H9 (cell line): ENCODE results near the gene MBP. TPM values are rescaled to one million over a fixed set of nuclear protein-coding genes. Genes with fewer than 3 reads are reported as not detected.
A peak's percentile ranks its signal among the peaks of the same experiment; 100 is the strongest.

Experiments used
- DNase-seq: peaks from one replicate; pipeline ENCODE4 v3.0.0-alpha.2; 2017
- H2AFZ ChIP-seq: one replicate; pipeline ENCODE4 v1.6.1; 2013; ENCODE audit warnings: mild to moderate bottlenecking, low read length, control low read depth, moderate library complexity
- H2AK5ac ChIP-seq: 2 replicates; pipeline ENCODE4 v1.6.1; 2013; ENCODE audit warnings: low read length, control low read depth, mixed read lengths; ENCODE audit not compliant: insufficient read length
- H2BK120ac ChIP-seq: one replicate; pipeline ENCODE4 v1.6.1; 2013; ENCODE audit warnings: low read depth, mild to moderate bottlenecking, low read length, control low read depth, inconsistent platforms; ENCODE audit not compliant: poor library complexity, severe bottlenecking
- H2BK12ac ChIP-seq: 2 replicates; pipeline ENCODE4 v1.6.1; 2013; ENCODE audit warnings: low read length, control low read depth, mixed read lengths, low read depth; ENCODE audit not compliant: insufficient read length
- H2BK15ac ChIP-seq: 2 replicates; pipeline ENCODE4 v1.6.1; 2013; ENCODE audit warnings: low read depth, low read length, control low read depth
- H2BK20ac ChIP-seq: one replicate; pipeline ENCODE4 v1.6.1; 2013; ENCODE audit warnings: low read depth, mild to moderate bottlenecking, low read length, control low read depth, inconsistent platforms; ENCODE audit not compliant: poor library complexity, severe bottlenecking
- H2BK5ac ChIP-seq: 2 replicates; pipeline ENCODE4 v1.6.1; 2013; ENCODE audit warnings: low read length, control low read depth, mixed read lengths; ENCODE audit not compliant: insufficient read length
- H3K14ac ChIP-seq: 2 replicates; pipeline ENCODE4 v1.6.1; 2013; ENCODE audit warnings: low read length, control low read depth; ENCODE audit not compliant: insufficient read depth
- H3K18ac ChIP-seq: 2 replicates; pipeline ENCODE4 v1.6.1; 2013; ENCODE audit warnings: low read depth, mild to moderate bottlenecking, mixed read lengths, low read length, control low read depth; ENCODE audit not compliant: insufficient read length
- H3K23ac ChIP-seq: 2 replicates; pipeline ENCODE4 v1.6.1; 2013; ENCODE audit warnings: low read length, control low read depth, mixed read lengths, low read depth; ENCODE audit not compliant: insufficient read length
- H3K23me2 ChIP-seq: 2 replicates; pipeline ENCODE4 v1.6.1; 2013; ENCODE audit warnings: low read depth, mild to moderate bottlenecking, mixed read lengths, low read length, control low read depth; ENCODE audit not compliant: insufficient read length, poor library complexity, severe bottlenecking
- H3K27ac ChIP-seq: 2 replicates; pipeline ENCODE4 v1.5.1; 2013; ENCODE audit warnings: low read length, control low read depth, mixed read lengths, low read depth; ENCODE audit not compliant: insufficient read length
- H3K27me3 ChIP-seq: 2 replicates; pipeline ENCODE4 v1.6.1; 2013; ENCODE audit warnings: low read length, control low read depth, inconsistent platforms; ENCODE audit not compliant: insufficient read depth
- H3K4ac ChIP-seq: 2 replicates; pipeline ENCODE4 v1.6.1; 2013; ENCODE audit warnings: low read depth, mild to moderate bottlenecking, control low read depth, inconsistent platforms, low read length, moderate library complexity
- H3K4me1 ChIP-seq: 2 replicates; pipeline ENCODE4 v1.6.1; 2013; ENCODE audit warnings: low read length, control low read depth, inconsistent platforms; ENCODE audit not compliant: insufficient read depth
- H3K4me2 ChIP-seq: 2 replicates; pipeline ENCODE4 v1.6.1; 2013; ENCODE audit warnings: low read length, control low read depth, mixed read lengths; ENCODE audit not compliant: insufficient read length, insufficient read depth
- H3K56ac ChIP-seq: 2 replicates; pipeline ENCODE4 v1.6.1; 2013; ENCODE audit warnings: low read depth, mild to moderate bottlenecking, mixed read lengths, low read length, control low read depth; ENCODE audit not compliant: insufficient read length
- H3K79me1 ChIP-seq: 2 replicates; pipeline ENCODE4 v1.6.1; 2013; ENCODE audit warnings: low read depth, mild to moderate bottlenecking, moderate library complexity, low read length, control low read depth, inconsistent platforms; ENCODE audit not compliant: insufficient read depth, poor library complexity, severe bottlenecking
- H3K79me2 ChIP-seq: 2 replicates; pipeline ENCODE4 v1.6.1; 2013; ENCODE audit warnings: low read length, control low read depth, inconsistent platforms; ENCODE audit not compliant: insufficient read depth
- H3K9ac ChIP-seq: 2 replicates; pipeline ENCODE4 v1.6.1; 2013; ENCODE audit warnings: low read length, control low read depth, mixed read lengths; ENCODE audit not compliant: insufficient read length; ENCODE audit errors: extremely low read depth
- H3K9me3 ChIP-seq: one replicate; pipeline ENCODE4 v1.6.1; 2013; ENCODE audit warnings: low read depth, low read length, inconsistent platforms; ENCODE audit not compliant: control insufficient read depth
- H3T11ph ChIP-seq: one replicate; pipeline ENCODE4 v1.6.1; 2013; ENCODE audit warnings: mild to moderate bottlenecking, low read length, control low read depth, inconsistent platforms
- H4K20me1 ChIP-seq: one replicate; pipeline ENCODE4 v1.6.1; 2013; ENCODE audit not compliant: control insufficient read depth, insufficient read length, insufficient read depth
- H4K5ac ChIP-seq: 2 replicates; pipeline ENCODE4 v1.6.1; 2013; ENCODE audit warnings: low read depth, mild to moderate bottlenecking, mixed read lengths, low read length, control low read depth; ENCODE audit not compliant: insufficient read length
- H4K8ac ChIP-seq: replicated peaks from 2 replicates; pipeline ENCODE4 v1.6.1; 2013; ENCODE audit warnings: low read length, control low read depth, mixed read lengths, low read depth; ENCODE audit not compliant: insufficient read length
- H4K91ac ChIP-seq: 2 replicates; pipeline ENCODE4 v1.6.1; 2013; ENCODE audit warnings: low read depth, mild to moderate bottlenecking, moderate library complexity, mixed read lengths, low read length, control low read depth; ENCODE audit not compliant: insufficient read length
- H3K27ac Mint-ChIP-seq, 3 experiments: 2 replicates in 2 of 3; 3 replicates in 1 of 3; pipeline ENCODE4 v1.8.0; 2020 to 2021; ENCODE audit warnings: mixed read lengths in 3 of 3, mild to moderate bottlenecking in 1 of 3, moderate library complexity in 1 of 3
- H3K27me3 Mint-ChIP-seq: 2 replicates; pipeline ENCODE4 v1.8.0; 2021; ENCODE audit warnings: low read depth, mild to moderate bottlenecking, moderate library complexity, mixed read lengths
- H3K36me3 Mint-ChIP-seq, 3 experiments: 2 replicates in 2 of 3; 3 replicates in 1 of 3; pipeline ENCODE4 v1.8.0; 2020 to 2021; ENCODE audit warnings: low read depth in 3 of 3, mixed read lengths in 3 of 3; ENCODE audit not compliant: insufficient read depth in 1 of 3
- H3K4me1 Mint-ChIP-seq, 2 experiments: 2 replicates each; pipeline ENCODE4 v1.8.0; 2020; ENCODE audit warnings: mixed read lengths in 2 of 2
- H3K4me3 Mint-ChIP-seq, 2 experiments: 2 replicates in 1 of 2; 3 replicates in 1 of 2; pipeline ENCODE4 v1.8.0; 2020 to 2021; ENCODE audit warnings: mild to moderate bottlenecking in 2 of 2, mixed read lengths in 2 of 2, moderate library complexity in 1 of 2
- H3K9me3 Mint-ChIP-seq, 2 experiments: 2 replicates in 1 of 2; 3 replicates in 1 of 2; pipeline ENCODE4 v1.8.0; 2020; ENCODE audit warnings: mild to moderate bottlenecking in 2 of 2, mixed read lengths in 2 of 2, moderate library complexity in 1 of 2
- CTCF ChIP-seq: fragments of 200-600 bp; sonication (generic); conservative IDR thresholded peaks from 3 replicates; pipeline ENCODE4 v1.8.0; 2021; ENCODE audit warnings: antibody characterized with exemption, mild to moderate bottlenecking
- WGBS: extraction: QIAGEN DNeasy Blood & Tissue Kit; methylation state at CpG from one replicate; pipeline ENCODE4 v1.1.7; 2013; ENCODE audit warnings: missing lambda C conversion rate, low lambda C conversion rate, mixed read lengths; ENCODE audit not compliant: insufficient read length; ENCODE audit errors: extremely low coverage; 5-methylcytosine and 5-hydroxymethylcytosine counted together
- total RNA-seq: library from RNA; stranded (reverse); gene quantifications from 2 replicates; pipeline ENCODE4 v1.2.1, GENCODE V29; 2021

Gene MBP
- total RNA-seq, 1 experiment from 2014 or later, result 8.6 TPM

DNA sequence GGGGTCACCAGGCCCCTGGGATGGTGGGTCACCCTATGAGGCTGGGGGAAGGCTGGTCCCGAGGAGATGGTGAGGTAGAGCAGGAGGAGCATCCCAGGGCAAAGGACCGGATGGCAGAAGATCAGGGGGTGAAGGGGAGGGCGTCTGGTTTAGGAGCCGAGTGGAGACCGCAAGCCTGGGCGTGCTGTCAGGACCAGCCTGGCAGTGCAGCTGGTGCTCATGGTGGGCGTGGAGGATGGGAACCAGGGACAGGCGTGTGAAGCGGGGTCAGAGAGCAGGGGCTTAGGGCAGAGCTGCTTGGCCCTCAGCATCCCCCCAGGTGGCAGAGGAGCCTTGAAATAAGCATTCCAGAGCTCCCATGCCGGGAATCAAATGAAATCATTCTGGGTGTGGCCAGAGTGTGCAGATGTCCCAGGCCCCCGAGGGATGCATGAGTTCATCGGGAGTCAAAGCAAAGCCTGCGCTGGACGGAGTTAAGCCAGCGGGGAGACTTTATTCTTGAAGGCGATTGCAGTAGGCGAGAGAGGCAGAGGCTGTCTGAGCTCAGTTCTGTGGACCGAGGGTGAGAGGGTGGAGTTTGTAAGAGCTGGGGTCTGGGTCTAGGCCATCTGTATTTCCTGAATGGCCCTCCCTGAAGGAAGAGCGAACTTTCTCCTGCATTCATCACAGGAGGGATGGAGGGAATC is 33.1 kb upstream of the MBP start:
- no peak overlapping the region for H3K4ac ChIP-seq
- no peak overlapping the region for H3T11ph ChIP-seq
- no peak overlapping the region for H2AK5ac ChIP-seq
- H2BK20ac ChIP-seq, result no peak overlapping the region
- Mint-ChIP-seq H3K27ac (no peak overlapping the region), H3K4me1 (peaks cover 72 to 76% of the 10 kb centered on the region in 2 experiments), H3K27me3 (peaks cover 24% of the 10 kb centered on the region), H3K36me3 (no peaks in the 10 kb centered on the region), H3K9me3 (no peaks in the 10 kb centered on the region; a peak in 1 of 5 replicates), H3K4me3 (no peak overlapping the region)
- H3K79me1 ChIP-seq, result no peaks in the 10 kb centered on the region
- H2BK5ac ChIP-seq, result no peak overlapping the region
- no peak overlapping the region for H3K9ac ChIP-seq
- H3K9me3 ChIP-seq, result no peaks in the 10 kb centered on the region
- no peaks in the 10 kb centered on the region for H3K79me2 ChIP-seq
- DNase-seq, result no peak
- no peak overlapping the region for H3K4me2 ChIP-seq
- H3K27me3 ChIP-seq, result no peaks in the 10 kb centered on the region
- H3K56ac ChIP-seq, result no peak overlapping the region
- TF ChIP-seq CTCF, result no peak
- H4K5ac ChIP-seq, result no peak overlapping the region
- no peak overlapping the region for H3K18ac ChIP-seq
- H2BK120ac ChIP-seq, result no peak overlapping the region
- H4K8ac ChIP-seq, result no peak overlapping the region
- no peak overlapping the region for H4K91ac ChIP-seq
- H3K23me2 ChIP-seq, result no peaks in the 10 kb centered on the region
- WGBS, result no CpG with 5 or more reads among the region's 19 CpGs
- H3K23ac ChIP-seq, result no peak overlapping the region
- no peak overlapping the region for H3K27ac ChIP-seq
- no peak overlapping the region for H2BK12ac ChIP-seq
- peaks cover 8% of the 10 kb centered on the region; the same call in 1 of the 2 replicates for H3K4me1 ChIP-seq
- H2BK15ac ChIP-seq, result no peak overlapping the region
- no peaks in the 10 kb centered on the region for H4K20me1 ChIP-seq
- H3K14ac ChIP-seq, result peak overlapping the region; percentile 8; the same call in 1 of the 2 replicates
- no peak overlapping the region for H2AFZ ChIP-seq
